Measurements from ENCODE around the gene FOXC1.

FOXC1 gene

GRCh38 chr6:1612299-1612973, 2.7 kb downstream of the FOXC1 start:
- DNase-seq (ENCODE audit: low spot score), result no peak

GRCh38 chr6:1612974-1613306, 3.2 kb downstream of the FOXC1 start:
- no peak for DNase-seq (ENCODE audit: low spot score)

- DNase-seq (ENCODE audit: low spot score), result no peak
Measured at GRCh38 chr6:1613346-1613687, 3.6 kb downstream of the FOXC1 start.

- no peak for DNase-seq (ENCODE audit: low spot score)
Measured at GRCh38 chr6:1613688-1614447, 4.2 kb downstream of the FOXC1 start.

- no peak for DNase-seq (ENCODE audit: low spot score)
Measured at GRCh38 chr6:1614448-1615150, 4.9 kb downstream of the FOXC1 start.

- DNase-seq (ENCODE audit: low spot score), result no peak
Measured at GRCh38 chr6:1615151-1615852, 5.6 kb downstream of the FOXC1 start.

- no peak for DNase-seq (ENCODE audit: low spot score)
Measured at GRCh38 chr6:1615853-1616420, 6.2 kb downstream of the FOXC1 start.

GRCh38 chr6:1616701-1617463, 7.2 kb downstream of the FOXC1 start:
- no peak for DNase-seq (ENCODE audit: low spot score)

GRCh38 chr6:1617466-1618310, 8.0 kb downstream of the FOXC1 start:
- no peak for DNase-seq (ENCODE audit: low spot score)

GRCh38 chr6:1618311-1619097, 8.8 kb downstream of the FOXC1 start:
- DNase-seq (ENCODE audit: low spot score), result no peak

- no peak for DNase-seq (ENCODE audit: low spot score)
Measured at GRCh38 chr6:1619098-1619672, 9.5 kb downstream of the FOXC1 start.

GRCh38 chr6:1619673-1620503, 10.2 kb downstream of the FOXC1 start:
- no peak for DNase-seq (ENCODE audit: low spot score)

GRCh38 chr6:1620504-1621069, 10.9 kb downstream of the FOXC1 start:
- DNase-seq (ENCODE audit: low spot score), result no peak

- DNase-seq (ENCODE audit: low spot score), result no peak
Measured at GRCh38 chr6:1621070-1621701, 11.5 kb downstream of the FOXC1 start.

GRCh38 chr6:1622220-1622850, 12.6 kb downstream of the FOXC1 start:
- no peak for DNase-seq (ENCODE audit: low spot score)

GRCh38 chr6:1622851-1623768, 13.4 kb downstream of the FOXC1 start:
- DNase-seq (ENCODE audit: low spot score), result no peak
